ENCODE measurements around the gene INTS4.

INTS4 gene

GRCh38 chr11:78019808-78020207, 25.3 kb upstream of the INTS4 start (continued):
- TF ChIP-seq ZNF645 (tag by site-specific recombination; IDR thresholded peaks at IDR 0.05) (no peak), PBX3 (CRISPR knock-in tag; IDR thresholded peaks at IDR 0.05) (no peak), INSM2 (tag by site-specific recombination; IDR thresholded peaks at IDR 0.05) (peak; percentile 75), ZBTB48 (tag by site-specific recombination; IDR thresholded peaks at IDR 0.05) (no peak), ZBTB6 (tag by site-specific recombination; IDR thresholded peaks at IDR 0.05) (no peak), ZNF768 (tag by site-specific recombination; IDR thresholded peaks at IDR 0.05) (no peak), ZBTB17 (tag by site-specific recombination; IDR thresholded peaks at IDR 0.05) (0 out of 2 replicates have a peak, but pooled peaks have one; percentile 9), MEIS1 (CRISPR knock-in tag; IDR thresholded peaks at IDR 0.05; ENCODE audit: borderline replicate concordance) (no peak), ZNF2 (tag by site-specific recombination; IDR thresholded peaks at IDR 0.05) (no peak), IKZF3 (tag by site-specific recombination; IDR thresholded peaks at IDR 0.05) (no peak)

GRCh38 chr11:78015878-78016277, 21.4 kb upstream of the INTS4 start:
- H3K4me3 ChIP-seq (ENCODE audit: low read depth, low read length) = no peak overlapping the region
- H3K36me3 ChIP-seq (ENCODE audit: control insufficient read depth in 2 of 2, insufficient read depth in 1 of 2, low read length in 2 of 2) = no peaks in the 10 kb centered on the region
- H3K27ac ChIP-seq (ENCODE audit: extremely low read depth, low read depth, low read length) = no peak overlapping the region
- peaks cover 4% of the 10 kb centered on the region; the same call in 1 of the 2 replicates for H3K4me1 ChIP-seq (ENCODE audit: control insufficient read depth, insufficient read depth, low read length)
- ChIA-PET CTCF (interaction anchor here (1.1 kb wide), 1 partner anchor 31 kb away, joined by 3 read pairs; no protein-coding TSS in a partner anchor), POLR2A (no interaction called here)
- H3K9me3 ChIP-seq (ENCODE audit: control insufficient read depth, insufficient read depth, low read depth, low read length) = no peaks in the 10 kb centered on the region
- TF ChIP-seq ZNF211 (tag by site-specific recombination; IDR thresholded peaks at IDR 0.05; ENCODE audit: low read depth) = no peak
- no peak for TF ChIP-seq ZNF518A (tag by site-specific recombination; conservative IDR thresholded peaks at IDR 0.05; ENCODE audit: low read depth)
- TF ChIP-seq ZNF658 (tag by site-specific recombination; IDR thresholded peaks at IDR 0.05) = no peak
- no peak for TF ChIP-seq KLF10 (tag by site-specific recombination; IDR thresholded peaks at IDR 0.05)
- no peak for TF ChIP-seq ELK4 (IDR thresholded peaks at IDR 0.05; ENCODE audit: borderline replicate concordance, low read depth, low read length)
- TF ChIP-seq ZIC2 (tag by site-specific recombination; IDR thresholded peaks at IDR 0.05) = no peak
- no peak for TF ChIP-seq KLF7 (tag by site-specific recombination; IDR thresholded peaks at IDR 0.05; ENCODE audit: borderline replicate concordance)
- no peak for TF ChIP-seq ZBTB7A (tag by site-specific recombination; IDR thresholded peaks at IDR 0.05; ENCODE audit: low read depth)
- TF ChIP-seq ZNF121 (tag by site-specific recombination; IDR thresholded peaks at IDR 0.05) = no peak
- no peak for TF ChIP-seq ATF2 (tag by site-specific recombination; IDR thresholded peaks at IDR 0.05; ENCODE audit: low read depth)
- no peak for TF ChIP-seq ZNF645 (tag by site-specific recombination; IDR thresholded peaks at IDR 0.05)
- no peak for TF ChIP-seq ZNF19 (tag by site-specific recombination; IDR thresholded peaks at IDR 0.05; ENCODE audit: low read depth)
- TF ChIP-seq ZFP69B (tag by site-specific recombination; IDR thresholded peaks at IDR 0.05) = no peak
- no peak for TF ChIP-seq ZNF654 (tag by site-specific recombination; IDR thresholded peaks at IDR 0.05; ENCODE audit: low read depth)
